GDM1 (cell line): Measurements from ENCODE around the gene HSF2BP.
A peak's percentile ranks its signal among the peaks of the same experiment; 100 is the strongest.
"Not testable (repeated sequence)": the region's sequence is repeated elsewhere in the genome, so short reads cannot be mapped to it uniquely, and the experiment has no call there.

Source experiments
- DNase-seq: peaks from one replicate; lab custom pipeline; 2025; lab: John Stamatoyannopoulos, UW

Gene HSF2BP

GRCh38 chr21:43687566-43688399, 28.5 kb upstream of the HSF2BP start:
- DNase-seq, result no peak

GRCh38 chr21:43686811-43687565, 27.7 kb upstream of the HSF2BP start:
- no peak for DNase-seq

GRCh38 chr21:43684424-43684823, 25.1 kb upstream of the HSF2BP start:
- DNase-seq, result no peak

DNA sequence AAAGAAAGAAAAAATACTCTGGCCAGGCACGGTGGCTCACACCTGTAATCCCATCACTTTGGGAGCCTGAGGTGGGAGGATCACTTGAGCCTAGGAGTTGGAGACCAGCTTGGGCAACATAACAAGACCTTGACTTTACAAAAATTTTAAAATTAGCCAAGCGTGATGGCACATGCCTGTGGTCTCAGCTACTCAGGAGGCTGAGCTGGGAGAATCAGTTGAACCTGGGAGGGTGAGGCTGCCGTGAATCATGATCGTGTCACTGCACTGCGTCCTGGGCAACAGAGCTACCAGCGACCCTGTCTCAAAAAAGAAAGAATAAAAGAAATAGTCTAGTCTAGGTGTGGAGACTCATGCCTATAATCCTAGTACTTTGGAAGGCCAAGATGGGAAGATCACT, 22.4 kb upstream of the HSF2BP start:
- DNase-seq, result no peak

- DNase-seq, result not testable (repeated sequence)
Measured at GRCh38 chr21:43680421-43680820, 21.1 kb upstream of the HSF2BP start.

DNA sequence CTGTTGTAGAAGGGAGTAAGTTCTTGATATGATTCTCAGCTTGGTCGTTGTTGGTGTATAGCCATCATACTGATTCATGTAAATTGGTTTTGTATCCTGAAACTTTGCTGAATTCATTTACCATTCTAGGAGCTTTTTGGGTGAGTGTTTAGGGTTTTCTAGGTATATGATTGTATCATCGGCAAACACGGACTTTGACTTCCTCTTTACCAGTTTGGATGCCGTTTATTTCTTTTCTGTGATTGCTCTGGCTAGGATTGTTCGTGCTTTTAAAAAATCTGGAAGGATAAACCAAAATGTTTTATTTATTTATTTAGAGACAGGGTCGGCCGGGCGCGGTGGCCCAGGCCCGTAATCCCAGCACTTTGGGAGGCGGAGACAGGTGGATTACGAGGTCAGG, 20.7 kb upstream of the HSF2BP start:
- DNase-seq, result no peak

GRCh38 chr21:43676391-43676790, 17.1 kb upstream of the HSF2BP start:
- DNase-seq, result no peak

GRCh38 chr21:43675871-43676270, 16.6 kb upstream of the HSF2BP start:
- no peak for DNase-seq

DNA sequence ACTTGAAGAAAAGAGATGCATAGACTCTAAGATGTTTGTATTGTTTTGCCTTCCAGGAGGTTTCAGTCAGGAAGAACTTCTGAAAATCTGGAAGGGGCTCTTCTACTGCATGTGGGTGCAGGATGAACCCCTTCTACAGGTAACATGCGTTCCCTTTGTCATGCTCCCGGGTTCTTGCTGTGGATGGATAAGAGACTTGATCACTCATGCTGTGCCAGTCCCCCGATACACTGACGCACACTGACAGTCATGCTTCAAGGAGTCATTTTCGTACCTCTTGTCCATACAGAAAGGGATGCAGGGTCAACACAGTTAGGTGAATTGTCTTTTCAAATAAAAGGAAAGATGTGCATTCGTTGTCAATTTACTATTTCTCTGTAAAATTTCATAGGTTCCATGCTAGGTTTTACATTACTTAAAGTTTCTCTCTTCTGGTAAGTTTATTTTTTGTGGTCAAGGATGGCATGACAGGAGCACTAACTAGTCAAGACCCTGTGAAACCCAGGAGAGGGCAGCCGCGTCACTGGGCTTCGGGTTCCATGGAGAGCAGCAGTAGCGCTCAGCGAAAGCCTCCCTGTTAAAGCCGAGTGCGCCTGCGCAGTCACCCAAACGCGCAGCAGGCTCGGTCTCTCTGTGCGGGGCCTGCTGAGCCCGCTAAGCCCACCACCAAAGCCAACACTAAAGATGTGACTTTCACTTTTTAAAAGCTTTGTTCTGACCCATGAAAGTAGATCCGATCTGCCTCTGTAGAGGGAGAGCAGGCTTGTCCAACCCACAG, 10.7 kb upstream of the HSF2BP start:
- DNase-seq, result no peak

DNA sequence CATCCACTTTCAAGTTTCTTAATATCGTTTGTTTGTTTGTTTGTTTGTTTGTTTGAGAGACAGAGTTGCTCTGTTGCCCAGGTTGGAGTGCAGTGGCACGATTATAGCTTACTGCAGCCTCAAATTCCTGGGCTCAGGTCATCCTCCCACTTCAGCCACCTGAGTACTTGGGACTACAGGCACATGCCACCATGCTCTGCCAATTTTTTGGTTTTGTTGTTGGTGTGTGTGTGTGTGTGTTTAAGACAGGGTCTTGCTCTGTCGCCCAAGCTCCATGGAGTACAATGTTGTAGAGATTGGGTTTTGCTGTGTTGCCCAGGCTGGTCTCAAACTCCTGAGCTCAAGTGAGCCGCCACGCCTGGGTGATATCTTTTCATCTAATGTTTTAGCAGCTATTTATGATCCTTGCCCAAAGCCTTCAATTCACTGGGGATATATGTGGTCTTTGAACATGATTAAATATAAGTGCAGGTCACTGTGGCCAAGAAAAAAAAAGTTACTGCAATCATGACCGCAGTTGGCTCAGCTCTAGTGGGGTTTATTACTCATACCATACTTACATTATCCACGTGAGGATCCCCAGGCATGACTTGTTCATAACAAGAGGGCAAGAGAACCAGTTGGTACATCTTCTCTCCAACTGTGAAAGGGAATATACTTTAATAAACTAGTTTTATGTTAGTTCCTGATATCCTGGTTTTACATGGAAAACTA, 8.1 kb upstream of the HSF2BP start:
- DNase-seq, result no peak

GRCh38 chr21:43665879-43666278, 6.6 kb upstream of the HSF2BP start:
- DNase-seq, result no peak

DNA sequence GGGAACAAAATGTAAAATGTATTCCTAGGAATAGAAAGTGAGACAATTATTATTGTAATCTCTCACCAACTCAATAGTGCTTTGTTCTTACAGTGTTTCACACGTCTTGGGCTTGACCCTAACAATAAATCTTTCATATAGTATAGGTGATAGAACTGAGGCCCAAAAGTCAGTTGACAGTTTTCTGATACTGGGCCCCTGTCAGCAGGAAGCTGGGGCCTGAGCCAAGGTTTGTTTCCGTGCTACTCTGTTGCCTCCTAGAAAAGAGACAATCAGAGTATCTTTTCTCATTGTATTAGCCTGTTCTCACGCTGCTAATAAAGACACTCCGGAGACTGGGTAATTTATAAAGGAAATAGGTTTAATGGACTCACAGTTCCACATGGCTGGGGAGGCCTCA, 5.1 kb upstream of the HSF2BP start:
- DNase-seq, result no peak

- DNase-seq, result no peak
Measured at GRCh38 chr21:43663033-43663432, 3.7 kb upstream of the HSF2BP start.

DNA sequence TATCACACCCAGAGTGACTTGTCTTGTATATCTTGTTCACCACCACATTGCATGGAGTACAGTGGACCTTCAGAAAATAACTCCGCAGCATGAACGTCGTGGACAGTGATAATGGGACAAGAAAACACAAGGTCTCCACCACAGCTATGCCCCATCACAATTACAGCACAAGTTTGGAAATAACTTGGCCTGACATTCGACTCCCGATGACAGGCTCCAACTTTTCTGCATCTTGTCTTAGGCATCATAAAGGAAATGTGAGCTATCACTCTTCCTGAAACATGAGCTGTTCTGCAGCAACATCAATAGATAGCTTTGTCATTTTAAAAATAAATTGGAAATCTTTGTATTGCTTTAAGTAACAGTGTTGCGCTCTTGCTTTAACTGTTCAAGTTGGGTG, 3.0 kb upstream of the HSF2BP start:
- no peak for DNase-seq

DNA sequence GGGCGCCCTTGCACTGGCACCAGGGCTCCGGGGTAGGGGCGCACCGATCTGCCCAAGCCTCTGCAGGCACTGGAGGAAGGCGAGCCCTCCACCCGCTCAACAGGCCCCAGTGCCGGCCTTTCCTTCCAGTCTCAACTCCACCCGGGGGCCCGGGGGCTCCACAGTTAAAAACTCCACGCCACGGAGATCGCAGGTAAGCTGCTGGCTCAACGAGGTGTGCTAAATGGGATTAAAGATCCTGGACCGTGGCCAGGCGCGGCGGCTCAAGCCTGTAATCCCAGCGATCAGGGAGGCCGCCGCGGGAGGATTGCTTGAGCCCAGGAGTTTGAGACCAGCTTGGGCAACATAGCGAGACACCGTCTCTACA, 536 bp downstream of the HSF2BP start:
- no peak for DNase-seq

DNA sequence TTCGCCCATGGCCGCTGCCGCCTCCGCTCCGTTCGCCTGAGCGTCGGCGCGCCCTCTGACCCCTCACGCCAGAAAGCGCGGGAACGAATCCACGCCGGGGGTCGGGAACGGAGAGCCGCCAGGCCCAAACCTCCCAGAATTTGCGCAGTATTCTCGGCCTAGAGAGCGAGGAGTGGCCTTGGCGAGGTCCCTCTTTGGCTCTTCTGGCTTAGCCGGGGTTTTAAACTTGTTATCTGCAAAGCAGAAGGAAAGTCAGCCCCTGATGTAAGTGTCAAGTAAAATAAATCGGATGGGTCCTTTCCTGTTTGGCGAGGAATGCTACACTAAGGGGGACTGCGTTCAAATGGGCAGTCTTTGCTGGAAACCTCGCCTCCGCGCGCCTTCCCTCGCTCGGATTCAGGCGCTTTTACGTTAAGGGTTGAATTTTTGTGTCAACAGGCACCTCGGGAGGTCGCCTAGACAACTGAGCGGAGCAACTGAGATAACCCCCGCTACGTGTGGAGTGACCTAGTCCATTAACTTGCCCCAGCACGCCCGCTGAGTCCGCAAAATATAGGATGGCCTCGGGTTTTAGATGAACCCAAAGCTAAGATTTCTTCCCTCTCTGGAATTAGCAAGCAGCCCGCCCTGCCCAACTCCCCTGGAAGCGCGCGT, 1.1 kb downstream of the HSF2BP start:
- DNase-seq, result no peak

DNA sequence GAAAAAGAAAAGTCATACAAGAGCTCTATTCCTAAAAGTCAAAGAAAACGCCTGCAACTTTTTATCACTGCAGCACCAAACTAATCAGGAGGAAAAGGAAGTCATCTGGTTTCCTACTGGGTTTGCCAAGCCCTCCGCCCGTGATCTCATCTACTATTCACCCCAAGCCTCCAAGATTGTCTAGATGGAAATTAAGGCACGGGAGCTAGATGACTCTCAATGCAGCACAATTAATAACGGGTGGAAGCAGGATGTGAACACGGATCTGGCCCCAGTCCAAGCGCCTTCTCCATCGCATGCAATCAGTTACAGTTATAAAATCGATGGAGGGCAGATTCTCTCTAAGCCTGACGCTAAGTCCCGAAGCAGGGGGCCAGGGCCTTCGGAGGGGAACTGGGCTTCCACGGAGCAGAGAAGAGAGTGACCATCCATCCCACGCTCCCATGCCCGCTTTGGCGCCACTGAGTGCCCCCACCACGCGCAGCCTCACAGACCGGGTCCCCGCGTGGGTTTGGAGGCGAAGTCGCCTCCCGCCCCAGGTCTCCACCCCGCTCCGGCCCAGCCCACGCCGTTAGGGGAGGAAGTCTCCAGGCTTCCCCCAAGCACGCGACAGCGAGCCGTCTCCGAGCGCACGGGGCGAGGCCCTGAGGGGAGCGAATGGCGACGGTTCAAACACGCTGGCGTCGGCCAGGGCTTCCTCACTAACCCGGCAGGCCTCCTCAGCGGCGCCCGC, 1.8 kb downstream of the HSF2BP start:
- peak; percentile 14 for DNase-seq

DNA sequence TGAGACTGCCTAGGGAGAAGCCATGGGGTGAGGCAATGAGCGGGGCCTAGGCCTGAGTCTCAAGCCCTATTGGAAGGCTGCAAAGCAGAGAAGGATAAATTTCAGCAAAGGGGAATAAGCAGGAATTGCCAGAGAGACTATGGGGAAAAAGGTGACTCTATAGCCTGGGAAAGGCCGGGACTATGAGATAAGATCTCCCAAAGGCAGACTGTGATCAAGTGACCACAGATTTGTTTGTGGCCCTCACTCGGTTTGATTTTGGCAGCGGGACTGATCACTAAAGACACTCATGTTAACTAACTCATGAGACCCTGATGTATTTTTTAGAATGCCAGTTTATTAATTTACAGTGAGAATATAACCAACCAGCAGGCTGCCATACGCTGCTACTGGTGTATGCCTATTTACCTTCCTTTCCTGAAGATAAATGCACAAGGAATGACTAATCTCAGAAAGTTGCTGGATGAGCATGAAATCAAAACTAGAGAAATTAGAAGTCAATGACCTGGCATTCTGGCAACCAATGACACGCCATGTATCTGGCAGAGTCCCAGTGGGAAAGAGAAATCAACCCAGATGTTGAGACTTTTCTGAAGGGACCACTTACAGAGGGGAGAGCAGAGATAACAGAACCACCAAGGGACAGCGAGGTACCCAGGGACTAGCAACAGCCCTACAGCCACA, 4.3 kb downstream of the HSF2BP start:
- DNase-seq, result no peak

GRCh38 chr21:43653626-43654025, 5.7 kb downstream of the HSF2BP start:
- no peak for DNase-seq

DNA sequence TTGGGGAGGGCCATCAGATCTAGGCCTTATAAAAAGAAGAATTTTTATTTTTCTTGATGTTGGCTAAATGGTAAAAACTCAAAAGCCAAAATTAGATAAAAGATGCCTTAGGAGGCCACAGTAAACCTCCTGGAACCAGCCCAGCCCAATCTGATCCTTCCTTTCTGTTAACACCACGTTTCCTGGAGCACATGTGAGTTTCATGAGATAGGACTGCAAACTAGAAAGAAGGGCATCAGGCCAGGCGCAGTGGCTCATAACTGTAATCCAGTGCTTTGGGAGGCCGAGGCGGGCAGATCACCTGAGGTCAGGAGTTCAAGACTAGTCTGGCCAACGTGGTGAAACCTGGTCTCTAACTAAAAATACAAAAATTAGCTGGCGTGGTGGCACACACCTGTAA, 6.7 kb downstream of the HSF2BP start:
- DNase-seq, result no peak
